G401 (cell line): ENCODE data around the gene SFTPA2. TPM values are rescaled to one million over a fixed set of nuclear protein-coding genes. Genes with fewer than 3 reads are reported as not detected.
"Not testable (repeated sequence)": the region's sequence is repeated elsewhere in the genome, so short reads cannot be mapped to it uniquely, and the experiment has no call there.

Source experiments
- DNase-seq: peaks from one replicate; pipeline ENCODE4 v3.0.0-alpha.2; 2015; ENCODE audit warnings: low spot score
- in situ Hi-C: cut with HindIII; loops from 2 replicates; pipeline ENCODE4 v1.10.0; 2016; ENCODE audit warnings: low sequenced_read_pairs, mixed read lengths
- total RNA-seq: library from RNA; depleted of rRNA; stranded (reverse); fragments of >200 nt; shearing (Covaris generic); gene quantifications from 2 replicates; pipeline ENCODE4 v1.2.3, GENCODE V29; 2014; rRNA removed

The SFTPA2 gene
- total RNA-seq, 1 experiment from 2014 or later: not detected

DNA sequence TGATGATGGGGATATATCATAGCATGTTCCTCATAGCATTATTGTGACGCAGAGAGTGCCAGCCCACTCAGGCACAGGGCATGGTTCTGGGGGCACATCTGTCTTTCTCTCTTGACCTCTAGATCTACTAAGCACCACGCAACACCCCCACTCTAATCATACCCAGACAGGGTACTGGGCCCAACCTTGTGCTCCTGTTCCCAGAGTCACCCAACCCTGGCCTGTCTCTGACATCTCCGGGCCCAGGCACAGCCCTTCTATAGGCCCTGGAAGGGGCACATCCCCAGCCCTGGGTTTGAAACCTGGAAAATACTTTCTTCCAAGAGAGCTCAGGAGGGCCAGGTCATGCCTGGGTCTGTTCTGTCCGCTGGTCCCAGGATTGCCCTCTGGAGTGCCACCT lies 37.7 kb downstream of the SFTPA2 start:
- DNase-seq: not testable (repeated sequence)

DNA sequence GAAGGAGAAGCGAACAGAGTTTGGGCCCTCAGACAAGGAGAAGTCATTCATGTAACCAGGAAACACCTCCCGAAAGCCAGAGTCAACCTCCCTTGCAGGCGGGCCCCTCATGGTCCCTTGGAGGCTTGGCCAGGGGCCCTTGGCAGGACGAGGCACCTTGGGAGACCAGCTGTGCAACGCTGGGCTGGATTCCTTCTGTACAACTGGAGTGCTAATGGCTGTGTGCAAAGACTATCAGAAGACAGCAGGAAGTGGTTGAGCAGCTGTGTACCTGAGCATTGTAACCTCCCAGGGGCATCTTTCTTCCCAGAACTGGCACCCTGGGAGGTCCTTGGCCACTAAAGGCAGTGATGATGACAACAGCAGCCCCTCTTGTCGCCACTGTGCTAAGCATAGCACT lies 38.5 kb downstream of the SFTPA2 start:
- DNase-seq, in situ Hi-C loops: not testable (repeated sequence)

More for the DNA sequence above, 37.7 kb downstream of the SFTPA2 start:
- in situ Hi-C loops: not testable (repeated sequence)

DNA sequence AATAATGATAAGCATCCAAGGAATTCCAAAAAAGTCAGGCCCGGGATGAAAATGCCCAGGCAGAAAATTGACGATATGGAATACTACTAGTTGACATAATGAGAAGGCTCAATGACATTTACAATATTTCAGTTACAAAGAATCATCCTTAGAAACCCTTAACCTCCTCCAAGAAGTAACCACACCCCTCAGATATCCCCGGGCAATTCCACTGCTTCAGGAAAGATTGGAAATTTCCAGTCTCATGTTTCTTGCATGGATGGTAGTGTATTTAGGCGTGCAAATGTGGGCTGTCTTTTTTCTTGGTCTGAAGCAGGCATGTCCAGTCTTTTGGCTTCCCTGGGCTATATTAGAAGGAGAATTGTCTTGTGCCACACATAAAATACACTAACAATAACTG lies 42.6 kb downstream of the SFTPA2 start:
- DNase-seq, in situ Hi-C loops: not testable (repeated sequence)

DNA sequence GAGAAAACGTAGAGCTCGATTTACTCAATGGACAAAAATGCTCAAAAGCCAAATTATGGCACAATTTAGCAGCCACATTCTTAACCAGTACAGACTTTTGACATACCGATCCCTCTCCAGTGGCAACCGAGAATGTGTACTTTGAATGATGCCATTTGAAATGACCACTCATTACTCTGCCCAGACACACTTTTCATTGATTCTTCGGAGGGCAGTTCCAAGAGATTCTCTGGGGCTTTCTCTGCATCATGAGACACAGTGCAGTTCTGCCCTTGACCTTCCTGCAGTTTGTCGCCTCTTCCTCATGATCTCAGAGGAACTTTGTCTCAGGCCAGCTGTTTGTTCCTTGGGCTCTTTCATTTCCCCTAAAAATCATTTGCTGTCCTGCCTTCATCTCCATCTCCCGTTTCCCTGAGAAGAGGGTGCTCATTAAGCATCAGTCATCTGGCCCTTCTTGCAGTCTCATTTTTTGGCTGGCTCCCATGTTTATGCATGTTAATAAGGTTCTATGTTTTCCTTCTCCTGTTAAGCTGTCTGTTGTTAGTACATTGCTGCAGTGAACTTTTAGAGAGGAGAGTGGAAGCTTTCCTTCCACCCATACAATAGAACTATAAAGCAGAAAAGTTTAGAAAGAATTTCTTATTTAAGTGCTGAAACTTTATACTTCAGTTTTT lies 43.5 kb downstream of the SFTPA2 start:
- in situ Hi-C loops, DNase-seq: not testable (repeated sequence)

DNA sequence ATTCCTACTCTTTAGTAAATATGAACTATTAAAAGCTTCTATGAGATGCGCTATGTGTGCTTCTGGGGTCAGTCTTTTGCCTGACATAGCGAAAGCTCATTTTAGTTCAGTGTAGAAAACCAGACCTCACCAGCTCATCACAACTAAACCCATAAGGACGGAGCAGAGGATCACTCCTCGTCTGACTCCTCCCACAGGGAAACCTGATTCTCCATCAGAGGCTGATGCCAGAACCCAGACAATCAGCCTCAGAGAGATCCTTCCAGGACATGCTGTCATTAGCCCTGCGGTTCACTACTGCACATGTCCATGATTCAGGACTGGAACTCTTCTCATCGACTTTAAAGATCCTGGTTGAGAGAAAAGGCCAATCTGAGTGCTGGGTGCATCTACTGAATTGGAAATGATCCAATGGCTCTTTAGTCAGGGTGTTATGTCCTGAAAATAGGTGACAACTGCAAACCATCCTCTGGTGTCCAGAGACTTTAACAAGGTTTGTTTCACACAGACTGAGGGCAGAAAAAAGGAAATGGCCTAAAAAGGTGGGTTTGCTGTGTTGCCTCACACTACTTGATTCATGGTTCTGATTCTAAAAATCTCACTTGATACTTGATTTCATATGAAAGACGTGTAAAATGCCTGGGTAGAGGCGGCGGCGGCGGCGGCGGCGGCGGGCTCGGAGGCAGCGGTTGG lies 48.2 kb downstream of the SFTPA2 start, which contains the start of gene EIF5AL1:
Gene EIF5AL1, plus strand, starts transcription at position 643 of the 693 bp plus-strand sequence. CDS start 117 bp downstream, outside the sequence.
- DNase-seq, in situ Hi-C loops: not testable (repeated sequence)

DNA sequence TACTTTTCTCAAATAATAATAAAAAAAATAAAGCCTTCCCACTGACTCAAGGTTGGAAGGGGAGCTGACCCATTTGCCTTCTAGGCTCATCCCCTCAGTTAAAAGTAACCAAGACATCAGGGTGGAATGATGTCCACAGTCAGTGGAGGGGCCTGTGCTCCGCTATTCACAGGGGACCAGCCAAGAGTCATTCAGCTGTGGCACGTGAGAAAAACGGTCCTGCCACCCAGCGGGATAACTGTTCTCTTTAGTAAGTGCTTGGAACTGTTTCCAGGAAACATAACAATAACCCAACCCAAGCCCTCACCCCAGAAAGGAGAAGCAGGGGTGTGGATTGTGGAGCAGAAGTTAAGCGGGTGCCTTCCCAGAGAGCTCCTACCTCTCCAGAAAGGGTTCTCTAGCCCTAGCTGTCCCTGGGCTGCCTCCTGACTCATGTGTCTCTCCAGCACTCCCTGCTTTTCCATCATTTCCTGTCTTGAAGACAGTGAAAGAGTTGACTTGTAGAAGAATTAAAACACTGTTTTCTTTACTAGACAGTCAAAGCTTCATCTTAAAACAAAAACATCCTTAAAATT lies 50.2 kb downstream of the SFTPA2 start:
- DNase-seq, in situ Hi-C loops: not testable (repeated sequence)

DNA sequence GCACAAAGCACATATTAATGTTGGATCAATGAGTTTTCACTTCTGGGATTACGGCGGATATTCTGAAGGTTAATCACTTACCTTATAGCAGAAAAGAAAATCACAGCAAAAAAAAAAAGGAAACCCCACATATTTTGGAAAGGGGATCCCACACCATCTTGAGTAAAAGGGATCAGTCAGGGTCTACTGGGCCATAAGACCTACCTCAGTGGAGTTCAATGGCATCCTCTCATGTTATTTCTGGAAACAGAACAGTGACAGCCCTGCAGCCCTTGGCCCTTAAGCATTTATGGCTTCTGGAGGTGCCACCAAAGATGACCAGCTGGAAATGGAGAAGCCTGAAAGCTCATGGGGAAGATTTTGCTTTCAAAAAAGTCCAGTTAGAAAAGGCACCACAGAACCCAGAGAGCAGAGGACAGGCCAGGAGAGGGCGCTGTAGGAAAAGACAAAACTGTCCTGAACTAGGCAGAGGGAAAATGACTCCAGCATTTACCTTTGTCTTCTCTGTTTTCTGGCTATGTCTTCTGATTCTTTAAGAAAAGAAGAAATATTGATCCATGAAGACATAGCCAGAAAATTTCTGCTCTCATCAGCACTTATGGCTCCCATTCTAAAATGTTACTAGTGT lies 50.8 kb downstream of the SFTPA2 start:
- in situ Hi-C loops: not testable (repeated sequence)

DNA sequence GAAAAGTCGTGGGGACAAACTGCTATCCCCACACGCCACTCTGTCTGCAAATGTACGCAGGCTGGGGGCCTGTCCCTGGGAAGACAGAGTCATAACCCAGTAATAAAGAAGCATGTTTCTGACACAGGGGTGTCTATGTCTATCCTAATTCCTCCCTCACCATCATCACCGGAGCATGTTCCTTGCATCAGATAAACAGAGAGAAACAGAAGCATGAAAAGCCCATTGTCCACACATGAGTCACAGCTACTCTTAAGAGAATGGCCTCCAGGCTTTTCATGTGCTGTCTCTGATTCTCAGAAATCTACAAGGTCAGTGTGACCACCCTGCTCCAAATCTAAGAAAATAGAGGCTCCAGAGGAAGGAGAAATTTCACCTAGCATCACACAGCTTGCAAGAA lies 52.0 kb downstream of the SFTPA2 start:
- in situ Hi-C loops, DNase-seq: not testable (repeated sequence)

More for the DNA sequence above, 50.8 kb downstream of the SFTPA2 start:
- DNase-seq: not testable (repeated sequence)

DNA sequence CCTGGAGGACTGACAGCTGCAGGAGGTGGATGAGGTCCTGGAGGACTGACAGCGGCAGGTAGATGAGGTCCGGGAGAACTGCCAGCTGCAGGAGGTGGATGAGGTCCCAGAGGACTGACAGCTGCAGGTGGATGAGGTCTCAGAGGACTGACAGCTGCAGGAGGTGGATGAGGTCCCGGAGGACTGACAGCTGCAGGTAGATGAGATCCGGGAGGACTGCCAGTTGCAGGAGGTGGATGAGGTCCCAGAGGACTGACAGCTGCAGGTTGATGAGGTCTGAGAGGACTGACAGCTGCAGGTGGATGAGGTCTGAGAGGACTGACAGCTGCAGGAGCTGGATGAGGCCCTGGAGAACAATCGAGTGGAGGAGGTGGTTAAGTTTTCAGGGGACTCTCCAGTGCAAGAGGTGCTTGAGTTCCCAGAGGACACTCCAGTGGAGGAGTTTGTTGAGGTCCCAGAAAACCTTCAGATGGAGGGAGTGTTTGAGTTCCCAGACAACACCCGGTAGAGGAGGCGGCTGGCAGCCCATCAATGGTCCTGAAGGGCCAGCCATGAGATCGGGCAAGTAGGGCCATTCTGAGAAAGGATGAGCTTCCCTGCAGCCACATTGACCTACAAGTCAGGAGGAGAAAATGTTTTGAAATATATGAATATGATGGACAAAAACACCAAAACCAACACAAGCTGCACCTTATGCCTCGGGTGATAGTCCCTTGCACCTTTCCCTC lies 52.6 kb downstream of the SFTPA2 start:
- in situ Hi-C loops: no loop called here
- no peak for DNase-seq

Other genes with a start within 250 kb of the SFTPA2 start
- gene PPIF, start 212.9 kb downstream of the SFTPA2 start, total RNA-seq: 58.4 and 66.1 TPM in 2 replicates
- 6.8 and 10.8 TPM in 2 replicates for gene ZCCHC24, start 114.8 kb downstream of the SFTPA2 start, total RNA-seq
- 1.6 and 1.7 TPM in 2 replicates for gene EIF5AL1, start 47.9 kb downstream of the SFTPA2 start, total RNA-seq
- not detected in 2 replicates for gene SFTPA1, start 50.5 kb upstream of the SFTPA2 start, total RNA-seq
- 0.61 and 0.68 TPM in 2 replicates for gene NUTM2B, start 142.8 kb upstream of the SFTPA2 start, total RNA-seq